ENCODE data around the gene USF1. TPM values are rescaled to one million over a fixed set of nuclear protein-coding genes. Genes with fewer than 3 reads are reported as not detected.
"Not testable (repeated sequence)": the region's sequence is repeated elsewhere in the genome, so short reads cannot be mapped to it uniquely, and the experiment has no call there.

Gene USF1
- total RNA-seq, 1 donor from 2014 or later, result 66.4 TPM

DNA sequence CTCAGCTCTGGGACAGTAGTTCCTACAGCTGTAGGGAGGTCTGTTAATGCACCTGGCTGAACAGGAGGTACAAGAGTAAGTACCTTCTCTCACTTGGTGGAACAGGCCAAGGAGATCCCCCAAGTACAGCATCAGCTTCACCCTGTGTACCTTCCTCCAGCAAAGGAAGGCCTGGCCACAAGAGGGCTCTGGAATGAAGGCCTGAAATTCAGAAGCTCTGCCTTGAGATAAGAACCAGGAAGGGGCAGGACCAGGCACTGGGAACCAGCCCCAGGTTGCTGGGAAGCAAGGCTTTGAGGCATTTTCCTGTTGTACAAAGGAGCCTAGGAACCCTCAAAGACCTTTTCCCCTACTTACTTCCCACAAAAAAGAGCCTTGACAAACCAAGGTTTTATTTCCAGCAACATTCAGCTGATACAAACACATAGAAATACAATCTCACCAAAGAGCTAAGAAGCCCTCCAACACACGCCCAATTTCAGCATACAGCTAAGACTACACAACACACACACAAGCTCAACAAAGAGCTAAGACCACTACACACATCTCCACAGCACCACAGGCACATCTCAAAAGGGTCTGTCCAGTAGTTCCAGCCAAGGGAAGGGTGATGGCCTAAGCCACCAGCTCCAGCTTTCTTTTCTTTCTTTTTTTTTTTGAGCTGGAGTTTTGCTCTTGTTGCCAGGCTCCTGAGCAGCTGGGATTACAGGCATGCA is 48.3 kb downstream of the USF1 start:
- peak in 1 of 2 experiments; percentile 46 for DNase-seq (ENCODE audit: low spot score in 2 of 2, unreplicated experiment in 2 of 2)
- Mint-ChIP-seq H3K36me3 (peaks cover 14% of the 10 kb centered on the region), H3K4me1 (peaks cover 22% of the 10 kb centered on the region), H3K9me3 (no peaks in the 10 kb centered on the region), H3K27me3 (ENCODE audit: low read depth) (no peaks in the 10 kb centered on the region), H3K4me3 (no peak overlapping the region), H3K27ac (peak overlapping the region; percentile 72)
- TF ChIP-seq CTCF (IDR thresholded peaks at IDR 0.05; ENCODE audit: unreplicated experiment), result peak; percentile 30

DNA sequence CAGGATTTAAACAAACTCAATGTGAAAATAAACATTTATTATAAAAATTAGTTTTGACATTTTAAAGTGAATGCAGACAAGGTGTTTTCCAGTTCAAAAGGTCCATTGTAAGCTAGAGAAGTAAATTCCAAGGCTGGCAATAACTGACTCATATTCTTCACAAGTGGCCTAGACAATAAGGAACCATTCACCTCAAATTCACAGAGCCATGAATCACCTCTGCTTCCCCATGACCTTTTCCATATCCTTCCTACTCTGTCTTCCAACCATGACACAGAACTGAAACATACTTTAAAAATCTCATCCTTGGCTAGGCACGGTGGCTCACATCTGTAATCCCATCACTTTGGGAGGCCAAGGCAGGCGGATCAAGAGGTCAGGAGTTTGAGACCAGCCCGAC is 49.6 kb downstream of the USF1 start:
- Mint-ChIP-seq H3K4me1 (peaks cover 13% of the 10 kb centered on the region), H3K9me3 (no peaks in the 10 kb centered on the region), H3K27me3 (ENCODE audit: low read depth) (no peaks in the 10 kb centered on the region), H3K36me3 (peaks cover 14% of the 10 kb centered on the region), H3K4me3 (no peak overlapping the region), H3K27ac (no peak overlapping the region)
- no peak for DNase-seq (ENCODE audit: low spot score in 2 of 2, unreplicated experiment in 2 of 2)
- no peak for TF ChIP-seq CTCF (IDR thresholded peaks at IDR 0.05; ENCODE audit: unreplicated experiment)

DNA sequence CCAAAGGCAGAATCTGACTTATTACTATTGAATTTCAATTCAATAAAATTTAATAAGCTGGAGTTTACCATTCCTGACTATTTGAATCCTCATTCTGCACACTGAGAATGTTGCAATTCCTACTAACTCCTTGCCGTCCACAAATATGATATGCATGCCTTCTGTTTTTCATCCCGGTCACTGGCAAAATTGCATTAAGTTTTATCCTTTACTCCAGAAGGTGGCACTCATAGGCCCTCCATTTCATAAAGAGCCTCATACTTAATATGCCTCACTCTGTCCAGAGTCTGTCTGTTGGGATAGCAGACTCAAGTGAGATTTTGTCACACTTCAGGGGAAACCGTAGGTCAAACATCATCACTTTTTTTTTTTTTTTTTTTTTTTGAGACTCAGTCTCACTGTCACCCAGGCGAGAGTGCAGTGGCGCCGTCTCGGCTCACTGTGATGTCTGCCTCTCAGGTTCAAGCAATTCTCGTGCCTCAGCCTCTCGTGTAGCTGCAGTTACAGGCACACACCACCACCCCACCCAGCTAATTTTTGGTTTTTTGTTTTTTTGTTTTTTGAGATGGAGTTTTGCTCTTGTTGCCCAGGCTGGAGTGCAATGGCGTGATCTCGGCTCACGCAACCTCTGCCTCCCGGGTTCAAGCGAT is 52.1 kb downstream of the USF1 start:
- Mint-ChIP-seq H3K4me3 (no peak overlapping the region), H3K27ac (peak overlapping the region; percentile 30), H3K36me3 (peaks cover 4% of the 10 kb centered on the region), H3K27me3 (ENCODE audit: low read depth) (no peaks in the 10 kb centered on the region), H3K4me1 (peaks cover 16% of the 10 kb centered on the region), H3K9me3 (no peaks in the 10 kb centered on the region)
- DNase-seq (ENCODE audit: low spot score in 2 of 2, unreplicated experiment in 2 of 2), result no peak
- no peak for TF ChIP-seq CTCF (IDR thresholded peaks at IDR 0.05; ENCODE audit: unreplicated experiment)

DNA sequence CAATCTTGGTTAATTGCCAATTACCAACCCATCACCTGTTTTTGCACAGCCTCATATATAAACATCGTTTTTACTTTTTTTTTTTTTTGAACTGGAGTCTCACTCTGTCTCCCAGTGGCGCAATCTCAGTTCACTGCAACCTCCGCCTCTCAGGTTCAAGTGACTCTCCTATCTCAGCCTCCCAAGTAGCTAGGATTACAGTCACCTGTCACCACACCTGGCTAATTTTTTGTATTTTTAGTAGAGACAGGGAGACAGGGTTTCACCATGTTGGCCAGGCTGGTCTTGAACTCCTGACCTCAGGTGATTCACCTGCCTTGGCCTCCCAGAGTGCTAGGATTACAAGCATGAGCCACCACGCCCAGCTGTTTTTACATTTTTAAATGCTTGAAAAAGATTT is 53.7 kb downstream of the USF1 start:
- not testable (repeated sequence) for DNase-seq (ENCODE audit: low spot score in 2 of 2, unreplicated experiment in 2 of 2); H3K4me3 Mint-ChIP-seq; H3K27me3 Mint-ChIP-seq (ENCODE audit: low read depth); H3K27ac Mint-ChIP-seq; H3K36me3 Mint-ChIP-seq; H3K9me3 Mint-ChIP-seq
- peaks cover 26% of the 10 kb centered on the region for H3K4me1 Mint-ChIP-seq

Other genes starting within 250 kb of the USF1 start
- gene LY9, start 249.8 kb downstream of the USF1 start, total RNA-seq, result not detected in 3 replicates
- gene CD244, start 183.1 kb downstream of the USF1 start, total RNA-seq, result not detected in 3 replicates
- 0.63 to 0.73 TPM in 2 of 3 replicates, not detected in the other for gene ITLN1, start 160.8 kb downstream of the USF1 start, total RNA-seq
- 0.41 to 0.80 TPM (median 0.72 TPM) in 3 replicates for gene ITLN2, start 91.2 kb downstream of the USF1 start, total RNA-seq
- 114 to 132 TPM (median 122 TPM) in 3 replicates for gene F11R, start 24.8 kb downstream of the USF1 start, total RNA-seq
- gene TSTD1, start 7.0 kb downstream of the USF1 start, total RNA-seq, result 53.2 to 60.3 TPM (median 53.7 TPM) in 3 replicates
- 1.4 to 1.9 TPM (median 1.6 TPM) in 3 replicates for gene ARHGAP30, start 23.9 kb upstream of the USF1 start, total RNA-seq
- 29.9 to 31.5 TPM (median 30.6 TPM) in 3 replicates for gene NECTIN4, start 43.6 kb upstream of the USF1 start, total RNA-seq
- 4.2 to 5.4 TPM (median 5.4 TPM) in 3 replicates for gene KLHDC9, start 52.4 kb upstream of the USF1 start, total RNA-seq
- 49.7 to 53.2 TPM (median 50.8 TPM) in 3 replicates for gene PFDN2, start 72.1 kb upstream of the USF1 start, total RNA-seq
- gene NIT1, start 72.1 kb upstream of the USF1 start, total RNA-seq, result 35.3 to 37.7 TPM (median 35.9 TPM) in 3 replicates
- gene DEDD, start 86.7 kb upstream of the USF1 start, total RNA-seq, result 43.7 to 45.0 TPM (median 44.4 TPM) in 3 replicates
- gene UFC1, start 108.0 kb upstream of the USF1 start, total RNA-seq, result 86.2 to 90.2 TPM (median 88.7 TPM) in 3 replicates
- gene USP21, start 113.5 kb upstream of the USF1 start, total RNA-seq, result 42.6 to 48.4 TPM (median 47.4 TPM) in 3 replicates
- gene PPOX, start 120.4 kb upstream of the USF1 start, total RNA-seq, result 48.9 to 49.7 TPM (median 49.0 TPM) in 3 replicates
- 38.0 to 43.0 TPM (median 40.5 TPM) in 3 replicates for gene B4GALT3, start 131.5 kb upstream of the USF1 start, total RNA-seq
- 6.8 to 9.9 TPM (median 9.2 TPM) in 3 replicates for gene ADAMTS4, start 153.1 kb upstream of the USF1 start, total RNA-seq
- 70.1 to 72.0 TPM (median 70.8 TPM) in 3 replicates for gene NDUFS2, start 156.4 kb upstream of the USF1 start, total RNA-seq
- 0.40 to 1.8 TPM (median 1.3 TPM) in 3 replicates for gene FCER1G, start 169.3 kb upstream of the USF1 start, total RNA-seq
- gene APOA2, start 177.7 kb upstream of the USF1 start, total RNA-seq, result not detected in 3 replicates
- gene TOMM40L, start 180.1 kb upstream of the USF1 start, total RNA-seq, result 8.5 to 9.3 TPM (median 9.3 TPM) in 3 replicates
- not detected in 3 replicates for gene NR1I3, start 192.2 kb upstream of the USF1 start, total RNA-seq
- 0.25 TPM in 1 of 3 replicates, not detected in the others for gene PCP4L1, start 212.8 kb upstream of the USF1 start, total RNA-seq

All from mesothelial cell of epicardium (in vitro differentiated cells).